CMK (cell line): ENCODE data around the gene NOS1AP.
A peak's percentile ranks its signal among the peaks of the same experiment; 100 is the strongest.

Experiments
- DNase-seq: peaks from one replicate; pipeline ENCODE4 v3.0.0-alpha.2; 2010; ENCODE audit warnings: low read depth

NOS1AP gene

DNA sequence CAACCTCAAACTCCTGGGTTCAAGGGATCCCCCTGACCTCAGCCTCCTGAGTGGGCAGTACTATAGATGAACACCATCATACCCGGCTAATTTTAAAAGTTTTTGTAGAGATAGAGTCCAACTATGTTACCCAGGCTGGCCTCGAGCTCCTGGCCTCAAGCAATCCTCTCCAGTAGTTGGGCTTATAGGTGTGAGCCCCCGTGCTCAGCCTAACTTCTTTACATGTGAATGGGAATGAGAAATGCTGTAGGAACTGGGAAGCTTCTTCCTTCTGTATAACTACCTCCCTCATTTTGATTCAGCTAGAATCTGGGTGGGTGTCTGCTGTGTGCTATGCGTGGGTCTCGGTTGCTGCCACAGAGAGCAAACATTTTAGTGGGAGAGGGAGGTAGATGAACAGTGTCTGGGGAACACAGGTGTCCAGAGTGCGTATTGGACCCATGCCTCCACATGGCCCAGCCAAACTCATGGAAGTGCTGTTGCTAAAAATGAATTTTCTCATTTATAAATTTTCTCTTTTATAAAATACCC lies 150.6 kb downstream of the NOS1AP start:
- no peak for DNase-seq

DNA sequence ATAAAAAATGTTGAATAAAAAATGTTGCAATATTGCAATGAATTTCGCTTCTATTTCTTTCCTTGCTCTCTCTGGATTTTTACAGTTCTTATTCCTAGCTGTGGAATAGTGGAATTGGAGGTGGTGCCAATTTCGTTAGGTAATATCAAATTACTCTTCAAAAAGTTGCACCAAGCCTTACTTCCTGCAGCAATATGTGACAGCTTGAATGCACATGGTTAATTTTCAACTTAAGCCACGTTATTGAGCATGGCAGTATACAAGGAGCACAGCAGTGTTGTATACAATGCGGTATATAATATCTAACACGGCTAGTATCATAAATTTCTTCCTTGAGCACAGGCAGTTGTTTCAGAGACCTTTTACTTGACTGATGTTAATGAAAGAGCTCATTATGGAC lies 152.5 kb downstream of the NOS1AP start:
- no peak for DNase-seq

DNA sequence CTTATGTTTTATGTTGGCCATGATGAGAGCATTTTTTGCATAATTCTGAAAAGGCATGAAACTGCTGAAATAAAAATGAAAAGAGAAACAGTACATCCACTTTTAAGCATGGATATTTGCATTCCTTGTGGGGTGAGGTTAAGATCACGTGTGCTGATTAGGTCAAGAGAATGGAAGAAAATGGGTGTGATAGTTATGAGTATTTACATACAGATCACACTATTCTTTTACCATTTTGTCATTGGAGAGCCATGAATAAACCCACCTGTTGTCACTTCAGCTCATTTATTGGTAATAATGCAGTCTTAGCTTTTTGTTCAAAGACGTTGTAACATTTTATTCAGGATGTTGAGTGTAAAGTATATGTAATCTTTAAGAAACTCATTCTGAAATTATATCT lies 153.2 kb downstream of the NOS1AP start:
- DNase-seq: no peak

DNA sequence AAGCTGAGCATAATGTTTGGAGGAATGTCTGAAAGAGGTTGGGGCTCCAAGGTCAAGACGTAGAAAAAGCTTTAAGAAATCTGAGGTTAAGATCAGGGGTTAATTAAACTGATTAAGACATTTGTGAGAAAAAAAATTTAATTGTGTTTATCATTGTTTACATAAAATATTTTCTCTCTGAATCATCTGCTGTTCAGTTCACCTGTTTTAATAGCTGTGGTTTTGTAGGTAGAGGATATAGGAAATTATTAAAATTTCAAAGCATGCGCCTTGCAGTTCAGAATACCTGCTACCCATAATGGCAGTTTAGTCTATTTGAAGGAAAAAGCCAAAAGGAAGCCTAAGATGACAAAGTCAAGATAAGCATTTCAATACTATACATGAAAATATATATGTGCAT lies 154.0 kb downstream of the NOS1AP start:
- DNase-seq: no peak

DNA sequence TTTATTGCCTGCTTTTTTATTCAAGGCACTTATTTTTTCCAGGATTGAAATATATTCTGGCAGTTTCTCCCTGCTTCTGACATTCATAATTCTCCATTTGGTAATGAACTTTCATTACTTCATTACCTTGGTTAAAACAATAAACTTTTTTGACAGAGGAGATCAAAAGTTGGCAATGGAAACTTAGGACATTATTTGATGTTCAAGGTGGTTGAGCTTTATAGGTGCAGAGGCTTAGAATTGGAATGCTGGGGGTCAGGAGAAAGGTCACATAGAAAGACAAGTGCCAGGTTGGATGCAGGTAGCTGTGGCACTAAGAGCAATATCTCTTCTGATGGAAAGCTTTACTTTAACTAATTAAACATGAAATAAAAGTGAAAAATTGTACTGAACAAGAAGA lies 154.8 kb downstream of the NOS1AP start:
- no peak for DNase-seq

DNA sequence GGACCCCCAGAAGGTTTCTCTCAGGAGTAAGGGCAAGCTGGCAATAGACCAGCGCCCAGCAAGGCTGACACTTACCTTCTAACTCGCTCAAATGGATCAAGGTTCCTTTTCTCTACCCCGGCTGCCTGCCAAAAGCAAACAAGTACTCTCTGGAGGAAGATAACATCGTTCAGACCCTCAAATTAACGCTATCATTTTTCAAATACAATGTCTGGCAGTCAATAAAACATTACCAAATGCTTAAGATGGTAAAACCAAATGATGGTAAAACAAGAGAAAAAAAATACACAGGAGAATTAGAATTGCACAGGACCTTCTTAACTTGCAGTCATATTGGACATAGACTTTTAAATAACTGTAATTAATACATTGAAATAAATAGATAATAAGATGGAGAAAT lies 159.1 kb downstream of the NOS1AP start:
- no peak for DNase-seq

DNA sequence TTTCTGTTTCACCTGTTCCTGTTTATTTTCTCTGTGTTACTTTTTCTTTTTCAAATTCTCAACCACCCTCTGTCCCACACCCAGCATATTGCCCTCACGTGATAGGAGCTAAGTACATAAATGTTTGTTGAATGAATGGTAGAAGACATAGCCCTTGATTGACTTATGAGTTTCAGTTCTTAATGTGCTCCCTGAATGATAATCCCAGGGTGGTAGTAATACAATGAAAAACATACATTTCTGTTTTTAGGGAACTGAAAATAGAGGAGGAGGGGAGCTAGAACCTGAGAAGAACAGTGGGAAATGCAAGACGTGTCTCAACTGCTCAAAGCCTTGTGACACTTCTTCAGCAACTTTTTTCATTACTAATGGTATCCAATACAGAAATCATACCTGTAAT lies 160.1 kb downstream of the NOS1AP start:
- no peak for DNase-seq

DNA sequence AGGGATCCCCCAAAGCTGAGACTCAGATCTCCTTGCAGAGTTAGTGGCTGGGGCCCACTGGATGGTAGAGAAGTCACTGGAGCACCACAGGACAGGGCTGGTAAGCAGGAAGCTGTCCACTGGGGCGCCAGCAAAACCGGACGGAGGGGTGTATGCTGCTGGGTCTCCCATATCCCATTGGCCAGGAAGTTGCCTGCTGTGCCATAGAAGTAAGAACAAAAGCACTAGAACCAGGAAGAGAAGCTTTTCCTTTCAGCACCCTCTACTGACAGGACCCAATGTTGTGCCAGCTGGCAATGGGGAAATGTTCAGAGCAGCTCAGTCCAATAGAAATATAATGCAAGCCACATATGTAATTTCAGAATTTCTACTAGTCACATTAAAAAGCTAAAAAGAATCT lies 160.6 kb downstream of the NOS1AP start:
- peak; percentile 25 for DNase-seq

DNA sequence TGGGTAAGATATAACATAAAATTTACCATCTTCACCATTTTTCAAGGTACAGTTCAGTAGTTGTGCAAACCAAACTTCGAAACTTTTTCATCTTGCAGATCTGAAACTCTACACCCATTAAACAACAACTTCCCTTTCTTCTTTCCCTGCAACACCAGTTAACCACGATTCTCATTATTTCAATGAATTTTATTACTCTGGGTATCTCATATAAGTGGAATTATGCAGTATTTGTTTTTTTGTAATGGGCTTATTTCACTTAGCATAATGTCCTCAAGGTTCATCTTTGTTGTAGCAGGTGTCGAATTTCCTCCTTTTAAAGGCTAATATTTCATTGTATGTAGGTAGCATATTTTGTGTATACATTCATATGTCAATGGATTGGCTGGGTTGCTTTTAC lies 161.0 kb downstream of the NOS1AP start:
- no peak for DNase-seq

DNA sequence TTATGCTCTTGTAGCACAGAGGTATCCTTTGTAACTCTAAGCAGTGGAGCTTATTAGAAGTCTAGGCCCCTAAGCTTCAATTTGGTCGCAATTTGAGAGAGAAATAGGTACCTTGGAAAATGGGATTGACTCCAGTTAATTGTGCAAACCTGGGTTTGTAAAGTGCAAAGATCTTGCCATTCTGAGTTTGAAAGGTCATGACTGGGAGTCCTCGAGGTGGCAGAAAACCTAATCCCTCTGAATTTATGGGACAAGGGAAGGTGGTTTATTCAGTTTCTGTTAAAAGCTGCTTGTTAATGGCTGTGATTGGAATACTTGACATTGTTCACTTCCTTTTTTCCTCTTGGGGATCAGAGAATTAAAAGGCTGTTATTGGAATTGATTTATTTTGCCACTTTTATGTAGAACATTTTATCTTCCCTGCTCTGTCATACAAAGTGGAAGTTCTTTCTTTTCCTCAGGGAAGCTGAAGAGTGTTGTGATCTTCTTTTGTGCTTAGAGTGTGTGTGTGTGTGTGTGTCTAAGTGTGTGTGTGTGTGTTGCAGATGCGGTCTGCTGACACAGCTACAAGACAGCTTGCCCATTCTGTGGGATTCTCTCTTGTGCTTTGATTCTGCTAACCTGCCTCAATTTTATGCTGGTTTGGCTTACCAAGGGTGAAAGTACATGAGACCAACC lies 162.7 kb downstream of the NOS1AP start:
- DNase-seq: no peak

DNA sequence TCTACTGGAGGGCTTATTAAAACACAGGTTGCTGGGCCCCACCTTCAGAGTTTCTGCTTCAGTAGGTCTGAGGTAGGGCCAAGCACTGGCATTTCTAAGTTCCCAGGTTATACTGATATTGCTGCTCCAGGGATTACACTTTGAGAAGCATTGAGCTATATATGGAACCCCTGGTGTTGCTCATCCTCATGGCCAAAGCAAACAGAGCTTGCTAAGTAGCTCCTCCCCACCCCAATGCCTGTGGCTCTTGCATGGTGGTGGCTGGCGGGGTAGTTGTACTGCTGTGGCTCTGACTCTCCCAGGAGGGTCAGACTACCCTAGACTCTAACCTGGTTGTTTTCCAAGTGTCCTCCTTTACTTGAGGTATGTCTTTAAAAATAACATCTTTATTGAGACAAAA lies 163.6 kb downstream of the NOS1AP start:
- no peak for DNase-seq

DNA sequence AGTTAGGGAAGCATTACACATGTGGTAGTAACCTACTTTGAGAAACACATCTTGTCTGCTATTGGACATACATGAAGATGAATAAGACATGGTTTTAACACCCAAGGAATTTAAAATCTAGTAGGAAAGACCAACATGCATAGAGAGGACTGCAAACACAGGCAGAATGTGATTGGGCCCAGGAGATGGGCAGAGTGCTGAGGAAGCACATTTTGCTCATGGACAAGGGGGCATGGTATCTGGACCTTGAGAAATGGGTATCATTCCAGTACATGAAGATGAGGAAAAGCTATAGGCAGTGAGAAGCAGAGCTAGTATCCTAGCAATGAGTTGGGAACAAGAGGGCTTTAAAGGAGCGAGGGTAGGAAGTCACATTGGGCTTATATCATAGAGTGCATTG lies 164.4 kb downstream of the NOS1AP start:
- no peak for DNase-seq

DNA sequence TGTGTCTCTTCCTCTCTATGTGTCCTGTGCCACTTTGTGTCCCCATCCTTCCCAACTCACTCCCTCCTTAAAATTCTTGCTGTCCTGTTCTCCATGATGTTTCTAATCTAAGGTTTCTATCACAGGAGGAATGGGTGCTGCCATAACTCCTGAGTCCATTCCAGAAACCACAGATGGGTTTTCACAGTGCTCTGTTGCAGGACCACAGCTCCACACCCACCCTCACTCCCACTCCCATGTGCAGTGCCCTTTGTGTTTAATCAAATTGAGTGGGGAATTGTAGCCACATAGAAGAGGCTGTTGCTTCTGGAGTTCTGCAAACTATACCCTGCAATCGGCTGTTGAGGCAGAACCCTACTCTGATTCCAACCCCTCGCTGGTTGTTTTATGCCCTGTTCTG lies 165.1 kb downstream of the NOS1AP start:
- no peak for DNase-seq

DNA sequence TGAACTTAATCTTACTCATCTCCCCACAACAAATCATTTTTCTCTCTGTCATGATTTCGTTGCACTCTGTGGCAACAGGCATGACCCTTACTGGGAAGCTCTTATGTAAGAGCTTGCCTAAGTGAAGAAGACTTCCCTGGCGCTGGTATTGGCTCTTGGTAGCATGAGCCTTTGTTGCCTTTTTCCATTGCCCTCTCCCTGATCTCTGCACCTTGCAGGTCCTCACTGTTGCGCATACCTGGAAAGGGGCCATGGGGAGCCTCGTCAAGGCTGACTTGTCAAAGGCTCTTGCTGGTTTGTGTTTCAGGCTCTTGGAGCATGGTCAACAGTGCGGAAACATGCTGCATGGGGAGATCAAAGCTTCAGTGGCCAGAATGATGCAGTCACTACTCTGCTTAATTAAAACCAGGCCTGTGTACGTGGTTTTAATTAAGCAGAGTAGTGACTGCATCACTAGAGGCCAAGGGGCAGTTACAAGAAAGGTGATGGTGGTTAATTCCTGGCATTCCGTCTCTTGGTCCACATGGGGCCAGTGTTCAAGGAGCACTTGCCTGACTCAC lies 165.8 kb downstream of the NOS1AP start:
- DNase-seq: no peak

DNA sequence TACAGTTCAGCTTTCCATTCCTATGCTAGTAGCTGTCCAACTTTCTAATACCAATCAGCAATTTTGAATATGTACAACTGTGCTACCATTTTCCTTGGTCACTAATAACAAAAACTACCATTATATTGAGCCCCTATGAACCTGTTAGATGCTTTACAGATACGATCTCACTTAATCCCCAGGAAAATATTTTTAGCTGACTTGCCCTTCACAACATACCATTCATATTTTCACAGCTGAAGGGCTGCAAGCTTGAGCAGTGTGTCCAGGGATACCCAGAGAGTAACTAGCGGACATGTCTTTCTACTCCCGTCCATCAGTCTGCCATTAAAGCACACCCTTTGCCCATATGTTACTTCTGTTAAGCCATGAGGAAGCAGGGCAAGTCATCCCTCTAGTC lies 166.7 kb downstream of the NOS1AP start:
- no peak for DNase-seq

DNA sequence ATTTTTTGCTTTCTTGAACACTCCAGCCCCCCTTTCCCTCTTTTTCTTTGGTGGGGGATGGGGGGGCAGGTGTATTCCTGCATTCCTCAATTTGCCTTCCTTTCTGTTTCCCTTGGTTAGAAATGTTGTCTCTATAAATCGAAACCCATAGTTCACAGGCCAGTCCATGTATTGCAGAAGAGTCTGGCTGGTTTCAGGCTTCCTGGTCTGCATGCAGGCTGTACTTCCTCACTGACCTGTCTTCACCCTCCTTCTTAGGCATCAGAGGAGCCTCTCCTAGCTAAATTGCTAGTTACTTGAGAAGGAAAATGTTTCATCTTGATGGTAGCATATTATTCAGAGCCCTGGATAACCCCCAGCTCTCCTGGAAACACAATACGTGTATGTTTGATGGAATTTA lies 167.1 kb downstream of the NOS1AP start:
- no peak for DNase-seq

DNA sequence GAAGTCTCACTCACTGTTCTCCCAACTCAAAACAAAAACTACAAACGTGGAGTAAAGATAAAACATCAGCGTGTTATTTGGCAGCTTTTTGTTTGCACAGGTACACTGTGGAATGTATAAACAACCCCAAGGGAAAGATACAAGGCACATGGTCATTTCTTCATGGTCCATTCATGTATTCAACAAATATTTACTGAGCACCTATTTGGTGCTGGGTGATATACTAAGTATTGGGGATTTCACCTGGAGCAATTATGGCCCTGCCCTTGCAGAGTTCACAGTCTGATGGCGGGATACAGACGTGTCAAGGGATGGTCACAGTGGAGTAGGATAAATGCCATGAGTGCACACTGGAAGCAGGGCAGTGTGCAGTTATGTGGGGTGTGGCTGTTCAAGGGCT lies 171.1 kb downstream of the NOS1AP start:
- DNase-seq: no peak

DNA sequence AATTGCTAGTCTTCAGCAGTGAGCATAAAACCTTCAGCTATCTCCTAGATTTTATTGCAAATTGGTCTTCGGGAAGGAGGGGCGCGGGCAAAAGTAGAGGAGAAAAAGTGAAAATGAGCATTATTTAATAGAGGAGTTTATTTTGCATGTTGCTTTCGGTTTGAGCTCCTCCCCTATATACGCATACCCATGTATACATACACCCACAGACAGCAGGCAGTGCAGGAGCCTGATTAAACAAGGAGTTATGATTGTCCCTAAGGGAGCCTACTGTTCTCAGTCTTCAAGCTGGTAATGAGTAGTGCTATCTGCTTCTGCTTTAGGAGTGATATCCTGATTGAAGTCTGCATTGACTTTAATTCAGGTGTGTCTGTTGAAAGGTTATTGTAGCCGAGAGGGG lies 173.3 kb downstream of the NOS1AP start:
- DNase-seq: no peak

DNA sequence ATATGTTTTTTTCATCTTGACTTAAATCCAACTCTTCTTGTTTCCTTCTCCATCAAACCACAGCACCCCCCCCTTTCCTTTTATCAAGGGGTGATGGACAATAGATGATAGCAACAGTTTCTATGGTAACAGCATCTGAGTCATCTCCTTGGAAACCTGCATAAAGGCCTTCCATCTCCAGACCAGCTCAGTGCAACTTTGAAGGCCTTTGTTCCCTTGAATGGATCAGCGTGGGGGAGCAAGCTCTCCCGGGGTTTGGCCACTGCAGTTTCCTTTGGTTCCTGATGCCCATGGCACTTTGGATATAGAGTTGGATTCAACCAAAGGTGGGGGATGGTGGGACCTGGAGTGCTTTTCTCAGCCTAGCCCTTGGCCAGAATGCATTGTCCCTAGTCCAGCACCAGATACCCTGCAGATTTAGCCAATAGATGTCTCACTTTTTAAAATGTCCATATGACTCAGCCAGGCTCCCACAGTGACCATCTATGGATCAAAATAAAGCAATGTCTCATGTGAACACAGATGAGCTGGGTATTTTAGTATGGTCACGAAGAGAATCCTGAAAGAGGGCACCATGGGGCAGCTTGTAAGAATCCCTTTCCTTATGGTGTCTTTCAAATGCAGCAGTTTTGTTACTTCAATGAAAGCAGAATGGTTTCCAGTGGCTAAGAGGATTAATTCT lies 179.5 kb downstream of the NOS1AP start:
- DNase-seq: no peak

DNA sequence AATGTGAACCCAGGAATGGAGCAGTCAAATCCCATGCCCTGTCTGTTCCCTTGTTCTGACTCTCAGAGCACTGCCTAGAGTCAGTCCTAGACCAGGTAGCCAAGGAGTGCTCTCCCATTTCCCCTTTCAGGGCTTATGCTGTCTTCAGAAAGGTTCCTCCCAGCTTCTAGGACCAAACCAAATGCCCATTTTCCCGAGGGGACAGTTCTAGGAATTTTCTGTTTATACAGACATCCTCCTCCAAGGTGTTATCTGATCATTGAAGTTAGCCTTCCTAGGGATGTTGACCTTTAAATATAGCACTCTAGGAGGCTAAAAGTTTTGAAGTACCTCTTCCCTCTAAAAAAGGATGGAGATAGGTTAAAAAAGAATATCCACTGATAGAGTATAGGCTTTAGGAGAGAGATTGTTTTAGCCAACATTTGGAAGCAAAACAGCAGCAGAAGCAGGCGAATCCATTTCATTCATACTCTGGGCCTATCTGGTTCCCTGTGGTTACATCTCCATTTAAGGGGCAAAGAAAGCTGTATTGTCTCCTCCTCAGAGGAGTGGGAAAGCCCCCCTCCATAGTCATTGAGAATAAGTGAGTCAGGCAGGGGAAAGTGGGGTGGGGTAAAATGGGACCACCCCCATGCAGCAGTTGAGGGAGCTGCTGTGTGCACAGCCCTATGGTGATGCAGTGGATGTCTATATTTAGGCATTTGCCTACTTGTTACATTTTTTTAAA lies 180.7 kb downstream of the NOS1AP start:
- no peak for DNase-seq

DNA sequence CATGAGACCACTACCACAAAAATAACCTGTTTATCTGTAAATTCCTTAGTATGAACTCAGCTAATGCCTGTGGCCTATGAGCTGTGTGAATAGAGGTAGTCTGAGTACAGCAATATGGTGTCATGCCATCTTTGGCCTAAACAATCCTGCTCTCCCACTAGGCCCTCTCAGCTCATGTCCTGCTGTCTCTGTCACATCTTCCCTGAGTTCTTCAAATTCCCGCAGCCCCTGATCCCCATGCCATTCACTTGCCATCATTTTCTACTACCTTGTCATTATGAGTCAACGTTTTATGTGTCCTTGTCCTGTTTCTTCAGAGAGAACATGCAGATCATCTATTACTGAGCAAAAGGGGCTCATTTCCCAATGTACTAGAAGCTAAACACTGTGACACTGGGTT lies 181.6 kb downstream of the NOS1AP start:
- no peak for DNase-seq

DNA sequence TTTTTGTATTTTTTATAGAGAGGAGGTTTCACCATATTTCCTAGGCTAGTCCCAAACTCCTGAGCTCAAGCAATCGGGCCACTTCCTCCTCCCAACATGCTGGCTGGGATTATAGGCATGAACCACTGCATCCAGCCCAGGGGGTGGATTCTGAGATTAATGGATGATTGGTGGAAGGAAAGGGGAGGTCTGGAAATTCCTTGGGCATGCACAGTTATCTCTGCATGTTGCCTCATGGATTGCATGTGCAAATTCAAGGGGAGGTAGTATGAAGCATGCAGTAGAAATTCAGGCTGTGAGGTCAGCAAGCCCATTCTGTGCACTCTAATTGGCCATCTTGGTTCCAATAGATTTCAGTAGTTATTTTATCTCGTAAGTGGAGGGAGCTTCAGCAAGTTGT lies 182.7 kb downstream of the NOS1AP start:
- no peak for DNase-seq

DNA sequence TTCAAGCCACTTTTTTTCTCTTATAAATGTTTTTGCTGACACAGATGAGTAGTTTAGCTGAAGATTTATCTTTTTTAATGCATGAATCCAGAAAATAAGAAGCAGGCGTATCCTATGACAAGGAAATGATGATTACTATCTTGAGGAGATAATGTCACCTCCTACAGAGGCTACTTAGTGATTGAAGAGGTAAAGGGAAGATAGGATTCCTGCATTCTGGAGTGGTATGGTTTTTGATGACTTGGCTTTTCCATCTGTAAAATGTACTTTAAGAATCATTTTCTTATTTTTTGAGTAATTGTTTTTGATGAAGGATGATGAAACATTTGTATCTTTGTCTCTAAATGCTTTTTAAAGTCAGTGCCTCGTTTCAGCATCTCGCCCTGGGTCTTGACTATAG lies 184.3 kb downstream of the NOS1AP start:
- no peak for DNase-seq
